Fibroblast of lung (primary cell): Measurements from ENCODE around the gene VENTX. TPM values are rescaled to one million over a fixed set of nuclear protein-coding genes. Genes with fewer than 3 reads are reported as not detected.

ENCODE experiments used
- DNase-seq, 2 donors: peaks; one replicate each; pipeline versions ENCODE4 v3.0.0 to v3.0.0-alpha.2; 2010; ENCODE audit warnings: low read depth in 2 of 2
- H2AFZ ChIP-seq: 2 replicates; pipeline ENCODE4 v1.5.1; 2012; ENCODE audit warnings: low read length, control low read depth, inconsistent platforms
- H3K27ac ChIP-seq: 2 replicates; pipeline ENCODE4 v1.5.1; 2011; ENCODE audit warnings: low read length, control low read depth; ENCODE audit not compliant: insufficient read depth
- H3K27me3 ChIP-seq: 2 replicates; pipeline ENCODE4 v1.5.1; 2011; ENCODE audit warnings: mild to moderate bottlenecking, low read length; ENCODE audit not compliant: control insufficient read depth, insufficient read depth
- H3K36me3 ChIP-seq: 2 replicates; pipeline ENCODE4 v1.5.1; 2011; ENCODE audit warnings: low read length; ENCODE audit not compliant: control insufficient read depth, insufficient read depth
- H3K4me1 ChIP-seq: 2 replicates; pipeline ENCODE4 v1.5.1; 2011; ENCODE audit warnings: low read length; ENCODE audit not compliant: control insufficient read depth, insufficient read depth; ENCODE audit errors: extremely low read depth
- H3K4me2 ChIP-seq: 2 replicates; pipeline ENCODE4 v1.5.1; 2011; ENCODE audit warnings: low read length, control low read depth; ENCODE audit not compliant: insufficient read depth; ENCODE audit errors: extremely low read depth
- H3K4me3 ChIP-seq, 4 experiments: fragments of 200-600 bp in 1 of 4; sonication (generic) in 1 of 4; replicated peaks in 1 of 4; 2 replicates each; pipeline ENCODE4 v1.5.1; 2011 to 2016; ENCODE audit warnings: low read length in 4 of 4, low read depth in 3 of 4, mild to moderate bottlenecking in 3 of 4, control low read depth in 2 of 4, inconsistent platforms in 1 of 4, mixed read lengths in 1 of 4; ENCODE audit not compliant: insufficient read depth in 1 of 4; ENCODE audit errors: control extremely low read depth in 1 of 4
- H3K79me2 ChIP-seq: 2 replicates; pipeline ENCODE4 v1.5.1; 2012; ENCODE audit warnings: mild to moderate bottlenecking, low read length, inconsistent platforms; ENCODE audit not compliant: control insufficient read depth, insufficient read depth
- H3K9ac ChIP-seq: 2 replicates; pipeline ENCODE4 v1.5.1; 2011; ENCODE audit warnings: mild to moderate bottlenecking, low read length, control low read depth; ENCODE audit not compliant: insufficient read depth
- H3K9me3 ChIP-seq: 2 replicates; pipeline ENCODE4 v1.5.1; 2012; ENCODE audit warnings: low read depth, low read length; ENCODE audit not compliant: control insufficient read depth, insufficient read depth
- H4K20me1 ChIP-seq: 2 replicates; pipeline ENCODE4 v1.5.1; 2011; ENCODE audit warnings: low read length; ENCODE audit not compliant: control insufficient read depth, insufficient read depth; ENCODE audit errors: extremely low read depth
- EZH2 ChIP-seq: IDR thresholded peaks from 2 replicates; pipeline ENCODE4 v1.5.1; 2012; ENCODE audit warnings: low read length, control low read depth, mild to moderate bottlenecking; ENCODE audit errors: missing control alignments
- polyA plus RNA-seq, 2 donors: library from polyadenylated mRNA; depleted of rRNA in 1 of 2; stranded (reverse) in 1 of 2; unstranded in 1 of 2; fragments of >200 nt; gene quantifications; 2 replicates each; pipeline ENCODE4 v1.2.1, GENCODE V29; 2011 to 2012; ENCODE audit warnings: missing spikeins in 1 of 2
- total RNA-seq: library from RNA; depleted of rRNA; stranded (reverse); fragments of >200 nt; gene quantifications from 2 replicates; pipeline ENCODE4 v1.2.1, GENCODE V29; 2014
- TF ChIP-seq, protein P1 (sequence below), 2 donors: IDR thresholded peaks in 1 of 2; conservative IDR thresholded peaks in 1 of 2; 1 replicate in 1 of 2; 2 replicates in 1 of 2; pipeline ENCODE4 v1.5.1; 2011 to 2012; ENCODE audit warnings: low read length in 2 of 2, control low read depth in 1 of 2, inconsistent platforms in 1 of 2, low read depth in 1 of 2, mild to moderate bottlenecking in 1 of 2

The VENTX gene
- total and polyA plus RNA-seq, 2 donors (not counting 1 experiment from before 2014, with no cell fraction given): not detected

DNA sequence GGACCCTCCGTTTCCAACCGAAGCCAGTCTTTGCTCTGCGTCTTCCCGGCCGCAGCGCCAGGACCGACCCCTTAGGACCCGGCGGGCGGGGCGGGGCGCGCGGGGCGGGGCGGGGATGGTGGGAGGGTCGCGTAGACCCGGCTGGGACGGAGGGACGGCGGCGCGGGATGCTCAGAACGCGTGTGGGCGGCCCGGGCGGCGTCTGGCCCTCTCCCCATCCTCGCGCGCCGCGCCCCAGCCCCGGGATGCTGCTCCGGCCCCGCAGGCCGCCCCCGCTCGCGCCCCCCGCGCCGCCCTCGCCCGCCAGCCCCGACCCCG lies 7.7 kb upstream of the VENTX start, which contains the start of gene UTF1:
UTF1 (plus strand) TSS at position 174 of the 318 bp plus-strand sequence; CDS start at position 246, 72 bp downstream.
- TF ChIP-seq, protein P1, sequence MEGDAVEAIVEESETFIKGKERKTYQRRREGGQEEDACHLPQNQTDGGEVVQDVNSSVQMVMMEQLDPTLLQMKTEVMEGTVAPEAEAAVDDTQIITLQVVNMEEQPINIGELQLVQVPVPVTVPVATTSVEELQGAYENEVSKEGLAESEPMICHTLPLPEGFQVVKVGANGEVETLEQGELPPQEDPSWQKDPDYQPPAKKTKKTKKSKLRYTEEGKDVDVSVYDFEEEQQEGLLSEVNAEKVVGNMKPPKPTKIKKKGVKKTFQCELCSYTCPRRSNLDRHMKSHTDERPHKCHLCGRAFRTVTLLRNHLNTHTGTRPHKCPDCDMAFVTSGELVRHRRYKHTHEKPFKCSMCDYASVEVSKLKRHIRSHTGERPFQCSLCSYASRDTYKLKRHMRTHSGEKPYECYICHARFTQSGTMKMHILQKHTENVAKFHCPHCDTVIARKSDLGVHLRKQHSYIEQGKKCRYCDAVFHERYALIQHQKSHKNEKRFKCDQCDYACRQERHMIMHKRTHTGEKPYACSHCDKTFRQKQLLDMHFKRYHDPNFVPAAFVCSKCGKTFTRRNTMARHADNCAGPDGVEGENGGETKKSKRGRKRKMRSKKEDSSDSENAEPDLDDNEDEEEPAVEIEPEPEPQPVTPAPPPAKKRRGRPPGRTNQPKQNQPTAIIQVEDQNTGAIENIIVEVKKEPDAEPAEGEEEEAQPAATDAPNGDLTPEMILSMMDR (conservative IDR thresholded peaks at IDR 0.05 in 1 of 2, IDR thresholded peaks at IDR 0.05 in 1 of 2; ENCODE audit: low read depth in 1 of 2, low read length in 2 of 2): no peak
- TF ChIP-seq EZH2: no peak
- H3K79me2 ChIP-seq: no peaks in the 10 kb centered on the region
- no peak within 1 kb of the TSS for H2AFZ ChIP-seq
- H3K27ac ChIP-seq: no peak within 1 kb of the TSS
- no peaks in the 10 kb centered on the region for H3K36me3 ChIP-seq
- no peaks in the 10 kb centered on the region for H3K9me3 ChIP-seq
- H3K4me2 ChIP-seq: no peak within 1 kb of the TSS
- no peak for DNase-seq
- no peak within 1 kb of the TSS for H3K9ac ChIP-seq
- no peaks in the 10 kb centered on the region for H3K4me1 ChIP-seq
- H4K20me1 ChIP-seq: no peaks in the 10 kb centered on the region
- H3K27me3 ChIP-seq: peaks cover 22% of the 10 kb centered on the region
- no peak within 1 kb of the TSS for H3K4me3 ChIP-seq

DNA sequence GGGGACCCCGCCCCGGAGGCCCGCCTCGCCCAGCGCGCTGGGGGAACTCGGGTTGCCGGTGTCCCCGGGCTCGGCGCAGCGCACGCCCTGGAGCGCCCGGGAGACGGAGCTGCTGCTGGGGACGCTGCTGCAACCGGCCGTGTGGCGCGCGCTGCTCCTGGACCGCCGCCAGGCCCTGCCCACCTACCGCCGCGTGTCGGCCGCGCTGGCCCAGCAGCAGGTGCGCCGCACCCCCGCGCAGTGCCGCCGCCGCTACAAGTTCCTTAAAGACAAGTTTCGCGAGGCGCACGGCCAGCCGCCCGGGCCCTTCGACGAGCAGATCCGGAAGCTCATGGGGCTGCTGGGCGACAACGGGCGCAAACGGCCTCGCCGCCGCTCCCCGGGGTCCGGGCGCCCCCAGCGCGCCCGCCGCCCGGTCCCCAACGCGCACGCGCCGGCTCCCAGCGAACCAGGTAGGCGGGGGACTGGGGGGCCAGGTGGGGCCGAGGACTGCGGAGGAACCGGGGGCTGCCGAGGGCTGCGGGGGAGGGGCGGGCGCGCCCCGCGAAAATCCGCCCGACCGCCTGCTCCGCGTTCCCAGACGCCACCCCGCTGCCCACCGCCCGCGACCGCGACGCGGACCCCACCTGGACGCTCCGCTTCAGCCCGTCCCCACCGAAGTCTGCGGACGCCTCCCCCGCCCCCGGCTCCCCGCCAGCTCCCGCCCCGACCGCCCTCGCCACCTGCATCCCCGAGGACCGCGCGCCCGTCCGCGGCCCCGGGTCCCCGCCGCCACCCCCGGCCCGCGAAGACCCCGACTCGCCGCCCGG lies 7.1 kb upstream of the VENTX start:
- Histone ChIP-seq H2AFZ (no peak overlapping the region), H3K4me1 (no peaks in the 10 kb centered on the region), H3K9me3 (no peaks in the 10 kb centered on the region), H3K9ac (no peak overlapping the region), H3K27me3 (peaks cover 27% of the 10 kb centered on the region), H3K79me2 (no peaks in the 10 kb centered on the region), H3K4me3 (no peak overlapping the region), H3K36me3 (no peaks in the 10 kb centered on the region), H4K20me1 (no peaks in the 10 kb centered on the region), H3K4me2 (no peak overlapping the region), H3K27ac (no peak overlapping the region)
- DNase-seq: no peak
- peak; percentile 29 for TF ChIP-seq EZH2
- TF ChIP-seq, protein P1 (conservative IDR thresholded peaks at IDR 0.05 in 1 of 2, IDR thresholded peaks at IDR 0.05 in 1 of 2; ENCODE audit: low read depth in 1 of 2, low read length in 2 of 2): no peak

DNA sequence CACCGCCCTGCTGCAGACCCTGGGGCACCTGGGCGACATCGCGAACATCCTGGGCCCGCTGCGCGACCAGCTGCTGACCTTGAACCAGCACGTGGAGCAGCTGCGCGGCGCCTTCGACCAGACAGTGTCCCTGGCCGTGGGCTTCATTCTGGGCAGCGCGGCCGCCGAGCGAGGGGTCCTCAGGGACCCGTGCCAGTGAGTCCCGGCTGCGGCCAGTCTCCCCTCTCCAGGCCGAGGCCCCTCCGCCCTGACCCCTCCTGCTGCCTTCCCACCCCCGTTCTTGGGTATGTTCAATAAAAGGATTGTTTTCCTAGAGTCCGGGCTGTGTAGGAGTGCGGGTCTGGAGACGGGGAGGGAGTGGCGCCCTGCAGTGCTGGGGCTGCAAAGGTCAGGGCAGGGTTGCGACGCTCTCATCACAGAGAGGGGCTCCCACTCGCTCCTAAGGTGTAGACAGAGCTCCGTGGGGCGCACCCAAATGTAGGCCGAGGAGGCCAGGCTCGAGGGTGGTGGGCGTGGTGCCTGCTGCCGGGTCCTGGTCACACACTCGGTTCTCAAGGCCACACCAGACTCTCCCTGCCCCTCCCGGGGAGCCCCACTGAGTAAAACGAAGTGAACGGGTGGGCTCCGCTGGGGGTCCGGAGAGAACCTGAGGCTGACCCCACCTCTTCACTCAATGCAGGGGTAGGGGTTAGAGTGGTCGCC lies 6.3 kb upstream of the VENTX start:
- Histone ChIP-seq H3K9ac (no peak overlapping the region), H3K27ac (no peak overlapping the region), H3K4me2 (no peak overlapping the region), H3K9me3 (no peaks in the 10 kb centered on the region), H3K4me3 (no peak overlapping the region), H3K27me3 (peaks cover 28% of the 10 kb centered on the region), H2AFZ (no peak overlapping the region), H3K79me2 (no peaks in the 10 kb centered on the region), H3K4me1 (no peaks in the 10 kb centered on the region), H3K36me3 (no peaks in the 10 kb centered on the region), H4K20me1 (no peaks in the 10 kb centered on the region)
- no peak for DNase-seq
- peak; percentile 65 for TF ChIP-seq EZH2
- TF ChIP-seq, protein P1 (conservative IDR thresholded peaks at IDR 0.05 in 1 of 2, IDR thresholded peaks at IDR 0.05 in 1 of 2; ENCODE audit: low read depth in 1 of 2, low read length in 2 of 2): no peak
